Tibial artery (tissue), 4 donors: ENCODE data around the gene CRHR2.

Experiments
- DNase-seq, 2 donors: peaks; one replicate each; pipeline ENCODE4 v3.0.0-alpha.2; 2019
- H3K27ac ChIP-seq, 2 donors: fragments of 200-600 bp; sonication (generic) in 1 of 2; 1 replicate in 1 of 2; 2 replicates in 1 of 2; pipeline ENCODE4 v1.5.1; 2018 to 2019; ENCODE audit warnings: mild to moderate bottlenecking in 1 of 2
- H3K27me3 ChIP-seq, 2 donors: fragments of 200-600 bp; sonication (generic) in 1 of 2; one replicate each; pipeline versions ENCODE4 v1.5.1 to v1.6.0; 2016 to 2019
- H3K36me3 ChIP-seq, 3 donors: fragments of 200-600 bp; sonication (generic) in 2 of 3; one replicate each; pipeline ENCODE4 v1.5.1; 2016 to 2019; ENCODE audit warnings: mild to moderate bottlenecking in 2 of 3
- H3K4me1 ChIP-seq, 4 donors: fragments of 200-600 bp; sonication (generic) in 2 of 4; 1 replicate in 3 of 4; 2 replicates in 1 of 4; pipeline ENCODE4 v1.5.1; 2016 to 2019
- H3K4me3 ChIP-seq, 2 donors: fragments of 200-600 bp; sonication (generic) in 1 of 2; 1 replicate in 1 of 2; 2 replicates in 1 of 2; pipeline ENCODE4 v1.5.1; 2018 to 2019; ENCODE audit warnings: mild to moderate bottlenecking in 2 of 2
- H3K9me3 ChIP-seq, 3 donors: fragments of 200-600 bp; sonication (generic) in 1 of 3; one replicate each; pipeline ENCODE4 v1.5.1; 2016 to 2019
- CTCF ChIP-seq, 2 experiments: fragments of 200-600 bp in 1 of 2; fragments of 450-650 bp in 1 of 2; IDR thresholded peaks; one replicate each; pipeline ENCODE4 v1.5.1; 2017 to 2019; ENCODE audit warnings: antibody characterized with exemption in 2 of 2, mild to moderate bottlenecking in 1 of 2, moderate library complexity in 1 of 2
- intact Hi-C: fragments of 100-400 bp; cut with DNase I; formaldehyde crosslinking; loops from one replicate; pipeline ENCODE4 v1.15.0; 2023; ENCODE audit warnings: low total_unique reads

CRHR2 gene

GRCh38 chr7:30706908-30707307 lies 24.7 kb upstream of the CRHR2 start:
- TF ChIP-seq CTCF (IDR thresholded peaks at IDR 0.05): no peak
- Histone ChIP-seq H3K9me3 (no peaks in the 10 kb centered on the region), H3K27ac (no peak overlapping the region), H3K4me3 (no peak overlapping the region), H3K36me3 (no peaks in the 10 kb centered on the region), H3K27me3 (peaks cover 0 to 14% of the 10 kb centered on the region in 2 donors), H3K4me1 (peaks cover 0 to 33% (median 2%) of the 10 kb centered on the region in 4 donors)
- no peak for DNase-seq
- intact Hi-C loops: no loop called here

GRCh38 chr7:30706316-30706715 lies 24.1 kb upstream of the CRHR2 start:
- no peak for DNase-seq
- H3K36me3 ChIP-seq: no peaks in the 10 kb centered on the region
- no peak overlapping the region for H3K27ac ChIP-seq
- H3K4me3 ChIP-seq: no peak overlapping the region
- no peaks in the 10 kb centered on the region for H3K9me3 ChIP-seq
- TF ChIP-seq CTCF (IDR thresholded peaks at IDR 0.05): no peak
- intact Hi-C loops: no loop called here
- H3K4me1 ChIP-seq: peaks cover 0 to 33% (median 2%) of the 10 kb centered on the region in 4 donors
- H3K27me3 ChIP-seq: peaks cover 0 to 14% of the 10 kb centered on the region in 2 donors

GRCh38 chr7:30705596-30705995 lies 23.3 kb upstream of the CRHR2 start:
- DNase-seq: no peak
- peaks cover 0 to 14% of the 10 kb centered on the region in 2 donors for H3K27me3 ChIP-seq
- no peak overlapping the region for H3K4me3 ChIP-seq
- intact Hi-C loops: no loop called here
- H3K36me3 ChIP-seq: no peaks in the 10 kb centered on the region
- H3K9me3 ChIP-seq: no peaks in the 10 kb centered on the region
- TF ChIP-seq CTCF (IDR thresholded peaks at IDR 0.05): no peak
- H3K27ac ChIP-seq: no peak overlapping the region
- H3K4me1 ChIP-seq: peaks cover 0 to 33% (median 2%) of the 10 kb centered on the region in 4 donors

- Histone ChIP-seq H3K27me3 (peaks cover 0 to 17% of the 10 kb centered on the region in 2 donors), H3K9me3 (no peaks in the 10 kb centered on the region), H3K36me3 (no peaks in the 10 kb centered on the region), H3K4me3 (no peak overlapping the region), H3K4me1 (peaks cover 0 to 28% (median 2%) of the 10 kb centered on the region in 4 donors), H3K27ac (no peak overlapping the region)
- DNase-seq: no peak
- intact Hi-C loops: no loop called here
- TF ChIP-seq CTCF (IDR thresholded peaks at IDR 0.05): no peak
These were observed 22.8 kb upstream of the CRHR2 start for GRCh38 chr7:30705008-30705407.

GRCh38 chr7:30703756-30704155 lies 21.5 kb upstream of the CRHR2 start:
- H3K27me3 ChIP-seq: peaks cover 0 to 29% of the 10 kb centered on the region in 2 donors
- peaks cover 0 to 15% (median 2%) of the 10 kb centered on the region in 4 donors for H3K4me1 ChIP-seq
- intact Hi-C loops: no loop called here
- DNase-seq: no peak
- no peak for TF ChIP-seq CTCF (IDR thresholded peaks at IDR 0.05)
- H3K27ac ChIP-seq: no peak overlapping the region
- no peaks in the 10 kb centered on the region for H3K9me3 ChIP-seq
- no peak overlapping the region for H3K4me3 ChIP-seq
- H3K36me3 ChIP-seq: no peaks in the 10 kb centered on the region

- Histone ChIP-seq H3K27ac (no peak overlapping the region), H3K4me1 (no peaks in the 10 kb centered on the region), H3K27me3 (peaks cover 0 to 21% of the 10 kb centered on the region in 2 donors), H3K36me3 (no peaks in the 10 kb centered on the region), H3K4me3 (no peak overlapping the region), H3K9me3 (no peaks in the 10 kb centered on the region)
- DNase-seq: no peak
- no peak for TF ChIP-seq CTCF (IDR thresholded peaks at IDR 0.05)
- intact Hi-C loops: no loop called here
These were observed 19.9 kb upstream of the CRHR2 start for GRCh38 chr7:30702200-30702599.
